ENCODE data around the gene TAS2R41. TPM values are rescaled to one million over a fixed set of nuclear protein-coding genes. Genes with fewer than 3 reads are reported as not detected.
"Not testable (repeated sequence)": the region's sequence is repeated elsewhere in the genome, so short reads cannot be mapped to it uniquely, and the experiment has no call there.

The TAS2R41 gene
- total and polyA plus RNA-seq, 7 donors = 1.6 TPM; not detected in 6

DNA sequence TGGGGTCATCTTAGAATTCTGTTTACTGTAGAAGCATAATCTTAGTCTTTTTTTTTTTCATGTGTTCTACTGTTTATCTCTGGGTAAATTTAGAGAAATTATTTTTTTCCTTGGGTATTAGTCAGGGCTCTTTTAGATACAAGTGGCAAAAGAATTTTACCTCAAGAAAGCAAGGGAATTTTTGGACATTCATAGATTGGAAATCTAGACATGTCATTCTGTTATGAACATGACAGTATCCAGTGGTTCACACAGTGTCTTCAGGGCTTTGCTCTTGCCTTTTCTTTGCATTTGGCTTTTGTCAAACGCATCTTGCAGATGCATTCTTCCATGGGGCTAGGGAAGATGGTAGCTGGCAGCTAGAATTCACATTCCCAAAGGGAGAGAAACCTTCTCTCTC, 13.7 kb upstream of the TAS2R41 start:
- TF ChIP-seq EP300 (IDR thresholded peaks at IDR 0.05) (no peak), POLR2AphosphoS5 (IDR thresholded peaks at IDR 0.05) (no peak), POLR2A (IDR thresholded peaks at IDR 0.05) (no peak)
- TF ChIP-seq, protein P1, sequence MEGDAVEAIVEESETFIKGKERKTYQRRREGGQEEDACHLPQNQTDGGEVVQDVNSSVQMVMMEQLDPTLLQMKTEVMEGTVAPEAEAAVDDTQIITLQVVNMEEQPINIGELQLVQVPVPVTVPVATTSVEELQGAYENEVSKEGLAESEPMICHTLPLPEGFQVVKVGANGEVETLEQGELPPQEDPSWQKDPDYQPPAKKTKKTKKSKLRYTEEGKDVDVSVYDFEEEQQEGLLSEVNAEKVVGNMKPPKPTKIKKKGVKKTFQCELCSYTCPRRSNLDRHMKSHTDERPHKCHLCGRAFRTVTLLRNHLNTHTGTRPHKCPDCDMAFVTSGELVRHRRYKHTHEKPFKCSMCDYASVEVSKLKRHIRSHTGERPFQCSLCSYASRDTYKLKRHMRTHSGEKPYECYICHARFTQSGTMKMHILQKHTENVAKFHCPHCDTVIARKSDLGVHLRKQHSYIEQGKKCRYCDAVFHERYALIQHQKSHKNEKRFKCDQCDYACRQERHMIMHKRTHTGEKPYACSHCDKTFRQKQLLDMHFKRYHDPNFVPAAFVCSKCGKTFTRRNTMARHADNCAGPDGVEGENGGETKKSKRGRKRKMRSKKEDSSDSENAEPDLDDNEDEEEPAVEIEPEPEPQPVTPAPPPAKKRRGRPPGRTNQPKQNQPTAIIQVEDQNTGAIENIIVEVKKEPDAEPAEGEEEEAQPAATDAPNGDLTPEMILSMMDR (IDR thresholded peaks at IDR 0.05) = no peak
- Histone ChIP-seq H3K27ac (no peak overlapping the region), H3K9me3 (no peaks in the 10 kb centered on the region), H3K4me3 (no peak overlapping the region), H3K27me3 (no peaks in the 10 kb centered on the region), H3K4me1 (no peaks in the 10 kb centered on the region), H3K36me3 (no peaks in the 10 kb centered on the region)
- intact Hi-C loops (cut with DNase I) = no loop called here
- WGBS, 2 donors = 78 to 87% methylated on average over 1 of the region's 1 CpG
- DNase-seq = no peak

DNA sequence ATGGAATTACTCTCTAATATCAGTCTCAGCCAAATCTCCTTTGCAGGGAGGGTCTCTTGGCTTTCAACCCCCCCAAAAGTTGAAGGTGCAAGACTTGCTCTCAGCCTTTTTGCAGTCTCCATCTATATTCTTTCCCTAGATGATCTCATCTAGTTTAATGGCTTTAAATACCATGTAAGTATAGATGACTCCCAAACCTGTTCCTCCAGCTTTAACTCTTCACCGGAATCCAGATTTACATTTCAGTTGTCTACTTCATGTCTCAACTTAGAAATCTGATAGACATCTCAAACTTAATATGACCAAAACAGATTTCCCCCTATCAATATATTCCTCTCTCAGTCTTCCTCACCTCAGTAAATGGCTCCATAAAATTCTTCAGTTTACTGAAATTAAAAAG, 9.9 kb upstream of the TAS2R41 start:
- Histone ChIP-seq H3K9me3 (peaks cover 0 to 4% (median 0%) of the 10 kb centered on the region in 4 donors), H3K4me1 (no peaks in the 10 kb centered on the region), H3K27me3 (no peaks in the 10 kb centered on the region), H3K36me3 (no peaks in the 10 kb centered on the region), H3K4me3 (no peak overlapping the region), H3K27ac (no peak overlapping the region)
- TF ChIP-seq EP300 (IDR thresholded peaks at IDR 0.05) (no peak), POLR2A (IDR thresholded peaks at IDR 0.05) (no peak), POLR2AphosphoS5 (IDR thresholded peaks at IDR 0.05) (no peak)
- TF ChIP-seq, protein P1 (IDR thresholded peaks at IDR 0.05) = no peak
- intact Hi-C loops (cut with DNase I) = no loop called here
- 19 to 75% methylated on average over 1 of the region's 1 CpG for WGBS, 2 donors
- DNase-seq = no peak

DNA sequence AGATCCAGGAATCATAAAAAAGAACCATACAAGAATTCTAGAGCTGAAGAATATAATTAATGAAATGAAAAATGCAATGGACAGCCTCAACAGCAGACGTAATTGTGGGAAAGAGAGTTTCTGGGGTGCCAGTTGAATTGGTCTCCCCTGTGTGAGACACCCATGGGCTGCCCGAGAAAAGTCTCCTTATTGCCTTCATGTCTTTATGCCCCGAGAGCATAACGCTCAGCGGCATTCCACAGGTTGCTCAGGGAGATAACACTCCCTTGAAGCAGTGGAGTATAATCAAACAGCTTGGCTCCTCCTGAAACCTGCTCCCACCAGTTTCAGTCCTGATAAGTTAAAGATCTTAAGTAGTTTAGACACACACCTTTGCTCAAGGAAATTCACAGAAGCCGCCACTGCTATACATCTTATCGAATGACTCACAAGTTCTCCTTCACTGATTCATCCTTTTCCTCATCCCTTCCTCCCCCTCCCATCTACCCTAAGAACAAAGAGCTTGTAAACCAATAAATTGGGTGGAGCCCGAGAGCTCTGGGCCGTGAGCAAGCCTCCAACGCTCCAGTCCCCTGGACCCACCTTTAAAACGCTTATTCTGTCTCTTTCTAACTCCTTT, 5.5 kb upstream of the TAS2R41 start:
- H3K4me3 ChIP-seq; DNase-seq; H3K27ac ChIP-seq; H3K27me3 ChIP-seq; intact Hi-C loops (cut with DNase I); H3K9me3 ChIP-seq; H3K36me3 ChIP-seq; H3K4me1 ChIP-seq: not testable (repeated sequence)
- WGBS, 2 donors = 20 to 64% methylated on average over 11 of the region's 11 CpGs

DNA sequence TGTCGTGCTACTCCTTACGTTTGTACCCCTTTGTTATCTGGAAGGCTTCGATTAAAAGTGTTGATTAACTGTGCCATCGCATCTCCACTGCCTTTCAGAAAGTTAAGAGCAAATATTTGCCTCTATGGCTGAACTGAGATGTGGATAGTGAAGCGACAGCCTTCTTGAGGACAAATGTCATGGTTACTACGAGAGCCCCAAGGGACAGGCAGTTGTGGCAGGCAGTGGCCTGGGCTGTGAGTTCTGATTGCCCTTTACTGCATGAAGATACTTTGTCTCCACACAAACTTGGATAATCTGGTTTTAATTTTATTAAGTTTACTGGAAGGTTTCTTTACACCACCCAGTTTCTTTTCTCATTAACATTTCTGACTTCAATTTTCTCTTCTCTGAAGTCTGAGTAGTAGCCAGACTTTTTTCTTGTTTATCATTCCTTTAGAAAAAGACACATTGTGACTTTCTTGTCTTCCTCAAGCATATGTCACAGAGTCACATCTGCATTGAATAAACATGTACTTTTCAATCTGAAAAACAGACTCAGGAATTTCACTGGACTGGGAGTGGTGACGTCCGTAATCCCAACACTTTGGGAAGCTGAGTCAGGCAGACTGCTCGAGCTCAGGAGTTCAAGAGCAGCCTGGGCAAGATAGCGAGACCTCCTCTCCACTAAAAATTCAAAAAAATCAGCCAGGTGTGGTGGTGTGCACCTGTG, 1.5 kb downstream of the TAS2R41 start:
- no peaks in the 10 kb centered on the region for H3K27me3 ChIP-seq
- H3K9me3 ChIP-seq = no peaks in the 10 kb centered on the region
- no peak overlapping the region for H3K27ac ChIP-seq
- intact Hi-C loops (cut with DNase I) = no loop called here
- H3K4me3 ChIP-seq = no peak overlapping the region
- TF ChIP-seq POLR2A (IDR thresholded peaks at IDR 0.05) (no peak), EP300 (IDR thresholded peaks at IDR 0.05) (no peak), POLR2AphosphoS5 (IDR thresholded peaks at IDR 0.05) (no peak)
- TF ChIP-seq, protein P1 (IDR thresholded peaks at IDR 0.05) = no peak
- H3K36me3 ChIP-seq = no peaks in the 10 kb centered on the region
- H3K4me1 ChIP-seq = no peaks in the 10 kb centered on the region
- DNase-seq = no peak
- WGBS, 2 donors = 88 to 93% methylated on average over 10 of the region's 10 CpGs

DNA sequence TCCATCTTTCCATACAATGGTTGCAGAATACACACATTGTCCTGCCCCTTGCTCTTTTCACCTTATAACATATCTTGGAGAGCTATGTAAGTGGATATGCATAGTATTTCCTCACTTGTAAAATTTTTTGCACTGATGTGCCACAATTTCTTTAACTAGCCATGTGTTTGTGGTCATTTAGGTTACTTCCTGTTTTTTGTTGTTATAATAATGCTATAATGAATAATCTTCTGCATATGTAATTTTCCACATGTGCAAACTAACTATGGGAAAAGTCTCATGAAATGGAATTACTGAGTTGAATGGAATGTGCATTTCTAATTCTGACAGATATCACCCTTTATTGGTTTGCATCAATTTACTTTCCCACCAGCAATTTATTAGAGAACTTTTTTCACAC, 2.8 kb downstream of the TAS2R41 start:
- no peaks in the 10 kb centered on the region for H3K4me1 ChIP-seq
- H3K36me3 ChIP-seq = no peaks in the 10 kb centered on the region
- TF ChIP-seq, protein P1 (IDR thresholded peaks at IDR 0.05) = no peak
- TF ChIP-seq POLR2A (IDR thresholded peaks at IDR 0.05) (no peak), POLR2AphosphoS5 (IDR thresholded peaks at IDR 0.05) (no peak), EP300 (IDR thresholded peaks at IDR 0.05) (no peak)
- H3K4me3 ChIP-seq = no peak overlapping the region
- DNase-seq = no peak
- no peaks in the 10 kb centered on the region for H3K9me3 ChIP-seq
- intact Hi-C loops (cut with DNase I) = no loop called here
- no peak overlapping the region for H3K27ac ChIP-seq
- H3K27me3 ChIP-seq = no peaks in the 10 kb centered on the region
